CD4-positive, alpha-beta T cell (primary cell): Measurements from ENCODE around the gene CPAMD8. TPM values are rescaled to one million over a fixed set of nuclear protein-coding genes. Genes with fewer than 3 reads are reported as not detected.

Experiments
- ATAC-seq: fragments of 200-7000 bp; cut with Tn5 transposase; one replicate; pipeline ENCODE4 v1.10.0; 2022; ENCODE audit warnings: mild to moderate bottlenecking; ENCODE audit not compliant: poor library complexity
- CTCF ChIA-PET: fragments of 350-600 bp; sonication (Branson Sonifier 250); formaldehyde crosslinking; loops from one replicate; lab custom pipeline; 2021; ENCODE audit warnings: antibody characterized with exemption, inconsistent platforms; lab: Charles Lee
- POLR2A ChIA-PET: fragments of 350-600 bp; sonication (Branson Sonifier 250); formaldehyde crosslinking; loops from one replicate; lab custom pipeline; 2021; ENCODE audit warnings: antibody characterized with exemption, inconsistent platforms; lab: Charles Lee
- DNase-seq, 14 experiments: peaks; one replicate each; pipeline ENCODE4 v3.0.0-alpha.2; 2013 to 2020; ENCODE audit warnings: mixed read lengths in 2 of 14
- H3K27ac ChIP-seq, 2 donors: one replicate each; pipeline versions ENCODE4 v1.5.1 to v1.7.0; 2013; ENCODE audit warnings: low read length in 2 of 2, low read depth in 1 of 2, mild to moderate bottlenecking in 1 of 2
- H3K27me3 ChIP-seq, 2 experiments: 1 replicate in 1 of 2; 2 replicates in 1 of 2; pipeline versions ENCODE4 v1.6.1 to v1.7.0; 2013; ENCODE audit warnings: low read length in 2 of 2, control low read depth in 1 of 2, mild to moderate bottlenecking in 1 of 2, moderate library complexity in 1 of 2; ENCODE audit not compliant: insufficient read depth in 2 of 2, control insufficient read depth in 1 of 2
- H3K36me3 ChIP-seq: one replicate; pipeline ENCODE4 v1.6.1; 2013; ENCODE audit warnings: low read length, control low read depth; ENCODE audit not compliant: insufficient read depth
- H3K4me1 ChIP-seq: one replicate; pipeline ENCODE4 v1.6.1; 2013; ENCODE audit warnings: low read length, control low read depth; ENCODE audit not compliant: insufficient read depth
- H3K4me3 ChIP-seq: one replicate; pipeline ENCODE4 v1.5.1; 2013; ENCODE audit warnings: mild to moderate bottlenecking, low read length, moderate library complexity
- H3K9me3 ChIP-seq, 2 experiments: 1 replicate in 1 of 2; 2 replicates in 1 of 2; pipeline versions ENCODE4 v1.6.1 to v1.7.0; 2013; ENCODE audit warnings: low read length in 2 of 2, mild to moderate bottlenecking in 2 of 2, control low read depth in 1 of 2, moderate library complexity in 1 of 2; ENCODE audit not compliant: control insufficient read depth in 1 of 2, insufficient read depth in 1 of 2
- H3K27ac Mint-ChIP-seq: one replicate; pipeline ENCODE4 v1.8.0; 2020; ENCODE audit warnings: mixed read lengths
- H3K27me3 Mint-ChIP-seq: one replicate; pipeline ENCODE4 v1.8.0; 2021; ENCODE audit warnings: mixed read lengths
- H3K36me3 Mint-ChIP-seq: one replicate; pipeline ENCODE4 v1.8.0; 2021; ENCODE audit warnings: low read depth, mixed read lengths
- H3K4me1 Mint-ChIP-seq: one replicate; pipeline ENCODE4 v1.8.0; 2021; ENCODE audit warnings: low read depth, mixed read lengths
- H3K4me3 Mint-ChIP-seq: one replicate; pipeline ENCODE4 v1.8.0; 2020; ENCODE audit warnings: mild to moderate bottlenecking, mixed read lengths
- H3K9me3 Mint-ChIP-seq: one replicate; pipeline ENCODE4 v1.8.0; 2020; ENCODE audit warnings: mixed read lengths
- intact Hi-C, 2 experiments: fragments of 100-400 bp; cut with DNase I in 1 of 2; cut with micrococcal nuclease in 1 of 2; formaldehyde crosslinking; loops; one replicate each; pipeline versions ENCODE4 v1.15.1 to v1.9.0; 2023 to 2025; cut with DNase I, micrococcal nuclease
- total RNA-seq, 174 experiments: library from RNA in 2 of 174; stranded (reverse) in 2 of 174; gene quantifications; one replicate each; pipeline ENCODE4 v1.2.3 and lab custom pipeline; 2021 to 2026
- TF ChIP-seq, protein P1 (sequence below): fragments of 200-600 bp; IDR thresholded peaks from one replicate; pipeline ENCODE4 v1.8.0; 2022; ENCODE audit warnings: antibody characterized with exemption, mild to moderate bottlenecking

CPAMD8 gene
- total RNA-seq, 2 experiments from 2014 or later = 0.05 to 0.34 TPM

DNA sequence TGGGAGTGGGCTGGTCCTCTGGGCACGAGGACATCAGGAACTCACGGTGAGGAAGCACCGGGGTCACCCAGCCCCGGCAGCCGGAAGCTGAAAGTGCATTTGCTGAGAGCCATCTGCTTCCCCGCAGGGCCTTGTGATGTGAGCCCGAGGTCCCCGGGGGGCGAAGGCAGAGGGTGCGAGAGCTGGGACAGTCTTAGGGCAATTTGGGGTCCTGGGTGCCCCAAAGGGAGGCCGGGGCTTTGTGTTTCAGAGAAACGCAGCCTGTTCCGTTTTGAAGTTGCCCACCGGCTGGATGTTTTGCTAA lies 133.0 kb downstream of the CPAMD8 start:
- H3K27ac ChIP-seq = no peak overlapping the region
- H3K27ac Mint-ChIP-seq = no peak overlapping the region
- no peaks in the 10 kb centered on the region for H3K36me3 ChIP-seq
- H3K36me3 Mint-ChIP-seq = no peaks in the 10 kb centered on the region
- POLR2A ChIA-PET = no interaction called here
- ATAC-seq (no peak), DNase-seq (peak in 1 of 14 experiments; percentile 20)
- intact Hi-C loops = no loop called here
- peaks cover 0 to 12% of the 10 kb centered on the region in 2 experiments for H3K9me3 ChIP-seq
- H3K27me3 ChIP-seq = peaks cover 5 to 28% of the 10 kb centered on the region in 2 experiments
- no peak overlapping the region for H3K4me3 Mint-ChIP-seq
- CTCF ChIA-PET = no interaction called here
- H3K4me1 ChIP-seq = peaks cover 41% of the 10 kb centered on the region
- H3K4me3 ChIP-seq = no peak overlapping the region
- peaks cover 54% of the 10 kb centered on the region for H3K27me3 Mint-ChIP-seq
- no peaks in the 10 kb centered on the region for H3K9me3 Mint-ChIP-seq
- TF ChIP-seq, protein P1, sequence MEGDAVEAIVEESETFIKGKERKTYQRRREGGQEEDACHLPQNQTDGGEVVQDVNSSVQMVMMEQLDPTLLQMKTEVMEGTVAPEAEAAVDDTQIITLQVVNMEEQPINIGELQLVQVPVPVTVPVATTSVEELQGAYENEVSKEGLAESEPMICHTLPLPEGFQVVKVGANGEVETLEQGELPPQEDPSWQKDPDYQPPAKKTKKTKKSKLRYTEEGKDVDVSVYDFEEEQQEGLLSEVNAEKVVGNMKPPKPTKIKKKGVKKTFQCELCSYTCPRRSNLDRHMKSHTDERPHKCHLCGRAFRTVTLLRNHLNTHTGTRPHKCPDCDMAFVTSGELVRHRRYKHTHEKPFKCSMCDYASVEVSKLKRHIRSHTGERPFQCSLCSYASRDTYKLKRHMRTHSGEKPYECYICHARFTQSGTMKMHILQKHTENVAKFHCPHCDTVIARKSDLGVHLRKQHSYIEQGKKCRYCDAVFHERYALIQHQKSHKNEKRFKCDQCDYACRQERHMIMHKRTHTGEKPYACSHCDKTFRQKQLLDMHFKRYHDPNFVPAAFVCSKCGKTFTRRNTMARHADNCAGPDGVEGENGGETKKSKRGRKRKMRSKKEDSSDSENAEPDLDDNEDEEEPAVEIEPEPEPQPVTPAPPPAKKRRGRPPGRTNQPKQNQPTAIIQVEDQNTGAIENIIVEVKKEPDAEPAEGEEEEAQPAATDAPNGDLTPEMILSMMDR = no peak
- peaks cover 5% of the 10 kb centered on the region for H3K4me1 Mint-ChIP-seq

DNA sequence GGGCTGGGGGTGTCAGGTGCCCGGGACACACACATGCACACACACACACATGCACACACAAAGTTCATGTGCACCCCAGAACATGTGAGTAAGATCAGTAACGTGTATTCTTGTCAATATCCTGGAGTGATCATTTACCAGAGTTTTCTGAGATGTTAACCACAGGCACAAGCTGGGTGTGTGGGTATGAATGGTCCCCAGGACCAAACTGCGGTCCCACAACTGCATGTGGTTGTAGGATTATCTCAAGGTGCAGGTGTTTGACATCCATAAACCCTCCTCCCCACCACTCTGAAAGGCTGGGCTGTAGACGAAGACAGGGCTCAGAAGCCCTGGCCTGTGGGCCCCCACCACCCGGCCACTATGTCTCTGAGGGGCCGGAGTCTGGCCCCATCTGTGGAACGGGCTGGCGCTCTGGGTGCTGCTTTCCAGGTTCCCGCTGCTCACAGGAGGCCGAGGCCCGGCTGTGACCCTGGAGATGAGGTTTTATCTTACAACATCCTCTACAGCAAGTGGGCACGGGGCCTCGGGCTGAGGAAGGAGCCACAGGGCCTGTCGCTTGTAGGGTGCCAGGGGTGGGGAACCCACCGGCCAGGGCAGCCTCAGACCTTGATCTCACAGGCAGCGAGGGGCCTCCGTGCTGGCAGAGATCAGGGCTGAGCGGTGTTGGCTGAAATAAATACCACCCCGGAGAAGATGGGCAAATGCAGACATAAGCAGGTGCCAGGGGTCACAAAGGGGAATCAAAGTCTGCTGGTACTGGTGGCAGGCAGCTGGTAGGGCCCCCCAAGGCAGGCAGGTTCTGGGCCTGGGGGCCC lies 133.5 kb downstream of the CPAMD8 start:
- POLR2A ChIA-PET = no interaction called here
- intact Hi-C loops = no loop called here

DNA sequence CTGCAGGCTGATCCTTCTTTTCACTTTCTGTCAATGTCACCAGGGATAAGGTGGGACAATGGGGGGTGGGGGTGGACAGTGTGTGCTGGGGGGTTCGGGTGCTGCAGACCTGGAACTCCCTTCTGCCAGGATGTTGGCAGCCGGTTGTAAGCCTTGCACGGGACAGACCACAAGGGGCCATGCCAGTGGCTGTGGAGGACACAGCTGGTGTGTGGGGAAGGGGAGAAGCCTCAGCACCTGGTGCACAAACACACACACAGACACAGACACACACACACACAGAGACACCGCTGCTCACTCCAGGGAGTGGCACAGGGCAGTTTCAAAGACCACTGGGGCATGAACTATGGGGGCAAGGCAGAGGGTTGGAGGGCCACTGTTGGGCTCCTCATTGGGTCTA lies 134.2 kb downstream of the CPAMD8 start:
- no peaks in the 10 kb centered on the region for H3K4me1 Mint-ChIP-seq
- peaks cover 7 to 34% of the 10 kb centered on the region in 2 experiments for H3K27me3 ChIP-seq

More for the DNA sequence above, 133.5 kb downstream of the CPAMD8 start:
- no peaks in the 10 kb centered on the region for H3K9me3 Mint-ChIP-seq
- ATAC-seq (no peak), DNase-seq (peak in 1 of 14 experiments; percentile 9)
- Histone ChIP-seq H3K27me3 (peaks cover 5 to 28% of the 10 kb centered on the region in 2 experiments), H3K27ac (no peak overlapping the region), H3K9me3 (peaks cover 0 to 12% of the 10 kb centered on the region in 2 experiments), H3K36me3 (no peaks in the 10 kb centered on the region), H3K4me1 (peaks cover 41% of the 10 kb centered on the region), H3K4me3 (no peak overlapping the region)
- H3K4me1 Mint-ChIP-seq = no peaks in the 10 kb centered on the region
- no peaks in the 10 kb centered on the region for H3K36me3 Mint-ChIP-seq
- TF ChIP-seq, protein P1 = no peak
- H3K27ac Mint-ChIP-seq = no peak overlapping the region
- CTCF ChIA-PET = no interaction called here
- H3K27me3 Mint-ChIP-seq = peaks cover 49% of the 10 kb centered on the region
- no peak overlapping the region for H3K4me3 Mint-ChIP-seq

More for the DNA sequence above, 134.2 kb downstream of the CPAMD8 start:
- ChIA-PET POLR2A (no interaction called here), CTCF (no interaction called here)
- TF ChIP-seq, protein P1 = no peak
- intact Hi-C loops = no loop called here
- Histone ChIP-seq H3K36me3 (no peaks in the 10 kb centered on the region), H3K4me3 (no peak overlapping the region), H3K4me1 (peaks cover 36% of the 10 kb centered on the region), H3K9me3 (peaks cover 0 to 12% of the 10 kb centered on the region in 2 experiments), H3K27ac (no peak overlapping the region)
- H3K4me3 Mint-ChIP-seq = no peak overlapping the region
- ATAC-seq (no peak), DNase-seq (no peak)
- no peaks in the 10 kb centered on the region for H3K36me3 Mint-ChIP-seq
- H3K9me3 Mint-ChIP-seq = no peaks in the 10 kb centered on the region
- H3K27ac Mint-ChIP-seq = no peak overlapping the region
- peaks cover 49% of the 10 kb centered on the region for H3K27me3 Mint-ChIP-seq
